ENCODE measurements around the gene PPM1L.

The PPM1L gene

DNA sequence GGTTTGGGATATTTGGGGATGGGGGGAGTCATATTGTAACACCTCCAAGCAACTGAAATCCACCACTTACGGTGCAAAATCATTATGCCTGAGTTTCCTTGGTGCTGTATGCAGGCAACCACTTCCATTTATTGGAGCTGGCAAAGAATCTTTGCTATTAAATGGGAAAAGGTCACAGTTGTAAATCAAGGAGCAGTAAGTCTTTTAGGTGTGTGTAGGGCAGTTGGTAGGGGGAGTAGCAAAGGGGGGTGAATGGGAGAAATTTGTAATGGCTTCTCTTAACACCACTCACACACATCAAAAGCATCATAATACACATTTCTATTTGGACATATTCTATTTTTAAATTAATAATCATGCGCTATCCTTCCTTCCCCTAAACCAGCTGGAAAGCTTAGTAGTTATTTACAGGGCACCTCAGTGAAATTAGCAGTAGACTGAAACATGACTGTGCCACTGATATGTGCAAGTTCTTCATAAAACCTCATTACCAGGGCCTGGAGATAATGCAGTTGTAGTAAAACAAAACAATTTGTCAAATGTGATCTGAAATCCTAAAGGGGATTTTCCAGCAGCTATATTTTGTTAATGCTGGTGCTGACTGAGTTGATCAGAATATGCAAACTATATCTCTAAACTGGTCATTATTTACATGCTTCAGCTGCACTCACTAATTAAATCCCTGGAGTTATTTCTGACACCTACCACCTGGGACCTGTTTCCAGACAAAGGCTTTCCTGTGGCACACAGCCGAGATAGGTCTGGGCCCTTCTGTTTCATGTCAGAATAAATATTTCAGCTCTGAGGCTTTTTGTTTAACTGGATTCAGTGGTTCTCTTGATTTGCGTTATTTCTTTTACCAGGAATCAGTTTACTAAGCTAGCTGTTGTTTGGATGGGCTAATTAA lies 259.1 kb downstream of the PPM1L start:
- no peak overlapping the region for H2AFZ ChIP-seq (ENCODE audit: low read depth, low read length)
- ATAC-seq (ENCODE audit: insufficient read depth, low read depth) (no peak), DNase-seq (no peak)
- H3K9ac ChIP-seq (ENCODE audit: low read depth, low read length), result no peak overlapping the region
- no peaks in the 10 kb centered on the region for H3K27me3 ChIP-seq (ENCODE audit: insufficient read depth, low read length, poor library complexity)
- H3K4me1 ChIP-seq (ENCODE audit: insufficient read depth, low read length), result no peaks in the 10 kb centered on the region
- no peaks in the 10 kb centered on the region for H3K9me3 ChIP-seq (ENCODE audit: insufficient read depth, low read length, severe bottlenecking)
- no peaks in the 10 kb centered on the region for H4K20me1 ChIP-seq (ENCODE audit: insufficient read depth, low read length)
- H3K4me3 ChIP-seq (ENCODE audit: low read depth in 1 of 2, low read length in 2 of 2), result no peak overlapping the region
- no peak for TF ChIP-seq EZH2 (IDR thresholded peaks at IDR 0.05; ENCODE audit: borderline replicate concordance, low read depth, low read length, severe bottlenecking)
- TF ChIP-seq, protein P1, sequence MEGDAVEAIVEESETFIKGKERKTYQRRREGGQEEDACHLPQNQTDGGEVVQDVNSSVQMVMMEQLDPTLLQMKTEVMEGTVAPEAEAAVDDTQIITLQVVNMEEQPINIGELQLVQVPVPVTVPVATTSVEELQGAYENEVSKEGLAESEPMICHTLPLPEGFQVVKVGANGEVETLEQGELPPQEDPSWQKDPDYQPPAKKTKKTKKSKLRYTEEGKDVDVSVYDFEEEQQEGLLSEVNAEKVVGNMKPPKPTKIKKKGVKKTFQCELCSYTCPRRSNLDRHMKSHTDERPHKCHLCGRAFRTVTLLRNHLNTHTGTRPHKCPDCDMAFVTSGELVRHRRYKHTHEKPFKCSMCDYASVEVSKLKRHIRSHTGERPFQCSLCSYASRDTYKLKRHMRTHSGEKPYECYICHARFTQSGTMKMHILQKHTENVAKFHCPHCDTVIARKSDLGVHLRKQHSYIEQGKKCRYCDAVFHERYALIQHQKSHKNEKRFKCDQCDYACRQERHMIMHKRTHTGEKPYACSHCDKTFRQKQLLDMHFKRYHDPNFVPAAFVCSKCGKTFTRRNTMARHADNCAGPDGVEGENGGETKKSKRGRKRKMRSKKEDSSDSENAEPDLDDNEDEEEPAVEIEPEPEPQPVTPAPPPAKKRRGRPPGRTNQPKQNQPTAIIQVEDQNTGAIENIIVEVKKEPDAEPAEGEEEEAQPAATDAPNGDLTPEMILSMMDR (IDR thresholded peaks at IDR 0.05; ENCODE audit: borderline replicate concordance, extremely low read depth, low read length, poor library complexity, severe bottlenecking), result no peak
- H3K4me2 ChIP-seq (ENCODE audit: insufficient read depth, low read length), result no peak overlapping the region
- no peak overlapping the region for H3K27ac ChIP-seq (ENCODE audit: low read length)
- H3K79me2 ChIP-seq (ENCODE audit: insufficient read depth, low read length), result no peaks in the 10 kb centered on the region
- no peaks in the 10 kb centered on the region for H3K36me3 ChIP-seq (ENCODE audit: insufficient read depth, low read length)

DNA sequence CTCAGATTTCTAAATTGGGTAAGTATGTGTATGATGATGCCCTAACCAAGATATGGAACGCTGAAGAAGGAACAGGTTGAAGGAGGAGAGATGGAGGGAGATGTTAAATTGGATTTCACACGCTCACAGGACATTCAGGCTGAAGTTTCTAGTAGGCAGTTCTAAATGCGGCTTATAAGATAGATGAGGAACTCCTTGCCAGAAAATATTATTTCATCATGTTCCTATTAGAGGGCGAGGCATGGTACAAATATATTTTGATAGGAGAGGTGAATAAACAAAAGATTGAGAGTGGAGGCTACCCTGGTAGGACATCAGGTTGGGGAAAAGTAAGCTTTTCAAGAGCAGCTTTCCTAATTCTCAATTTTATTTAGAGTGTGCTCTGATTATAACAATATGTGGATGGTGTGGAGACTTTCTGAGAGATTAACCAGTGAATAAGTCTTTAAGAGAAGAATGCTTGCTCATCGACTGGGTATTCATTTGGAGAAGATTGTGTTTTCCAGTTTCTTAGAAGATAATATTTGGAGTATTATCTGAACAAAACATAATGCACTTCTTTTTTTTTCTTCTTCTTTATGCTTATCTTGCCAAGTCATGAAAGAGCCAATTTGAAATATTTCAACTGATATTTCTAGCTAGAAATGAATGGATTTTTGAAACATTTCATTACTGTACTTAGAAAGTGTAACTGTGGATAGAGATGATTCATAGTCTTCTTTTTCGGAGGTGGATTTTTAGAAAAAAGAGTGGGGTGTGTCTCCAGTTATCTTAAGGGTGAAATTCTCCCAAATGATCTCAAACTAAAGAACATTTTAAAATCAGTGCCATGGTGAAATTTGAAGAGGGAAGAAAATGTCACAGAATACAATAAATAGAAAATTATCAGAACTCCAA lies 260.6 kb downstream of the PPM1L start:
- no peak overlapping the region for H3K27ac ChIP-seq (ENCODE audit: low read length)
- no peak for TF ChIP-seq EZH2 (IDR thresholded peaks at IDR 0.05; ENCODE audit: borderline replicate concordance, low read depth, low read length, severe bottlenecking)
- TF ChIP-seq, protein P1 (IDR thresholded peaks at IDR 0.05; ENCODE audit: borderline replicate concordance, extremely low read depth, low read length, poor library complexity, severe bottlenecking), result no peak
- H3K79me2 ChIP-seq (ENCODE audit: insufficient read depth, low read length), result no peaks in the 10 kb centered on the region
- H3K9me3 ChIP-seq (ENCODE audit: insufficient read depth, low read length, severe bottlenecking), result peaks cover 5% of the 10 kb centered on the region
- ATAC-seq (ENCODE audit: insufficient read depth, low read depth) (no peak), DNase-seq (no peak)
- no peaks in the 10 kb centered on the region for H4K20me1 ChIP-seq (ENCODE audit: insufficient read depth, low read length)
- no peak overlapping the region for H2AFZ ChIP-seq (ENCODE audit: low read depth, low read length)
- no peaks in the 10 kb centered on the region for H3K27me3 ChIP-seq (ENCODE audit: insufficient read depth, low read length, poor library complexity)
- no peak overlapping the region for H3K9ac ChIP-seq (ENCODE audit: low read depth, low read length)
- no peaks in the 10 kb centered on the region for H3K36me3 ChIP-seq (ENCODE audit: insufficient read depth, low read length)
- no peak overlapping the region for H3K4me3 ChIP-seq (ENCODE audit: low read depth in 1 of 2, low read length in 2 of 2)
- H3K4me1 ChIP-seq (ENCODE audit: insufficient read depth, low read length), result no peaks in the 10 kb centered on the region
- no peak overlapping the region for H3K4me2 ChIP-seq (ENCODE audit: insufficient read depth, low read length)

DNA sequence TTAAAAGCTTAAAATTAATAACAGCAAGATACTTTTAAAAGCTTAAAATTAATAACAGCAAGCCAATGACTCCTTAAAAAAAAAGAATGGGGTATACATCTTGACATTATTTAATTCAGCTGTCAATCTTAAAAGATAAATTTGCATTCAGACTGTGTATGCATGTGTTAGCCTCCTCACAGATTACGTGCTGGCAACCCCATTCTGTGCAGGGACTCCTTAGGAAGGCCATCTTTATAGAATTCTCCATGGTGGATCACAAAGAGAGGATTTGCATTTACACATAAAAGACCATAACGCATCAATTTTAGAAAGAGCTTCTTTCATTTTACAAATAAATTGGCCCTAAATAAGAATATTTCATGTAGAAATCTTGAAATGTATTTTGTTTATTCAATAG lies 261.9 kb downstream of the PPM1L start:
- no peak overlapping the region for H3K27ac ChIP-seq (ENCODE audit: low read length)
- no peak for ATAC-seq (ENCODE audit: insufficient read depth, low read depth)
- TF ChIP-seq, protein P1 (IDR thresholded peaks at IDR 0.05; ENCODE audit: borderline replicate concordance, extremely low read depth, low read length, poor library complexity, severe bottlenecking), result no peak
- TF ChIP-seq EZH2 (IDR thresholded peaks at IDR 0.05; ENCODE audit: borderline replicate concordance, low read depth, low read length, severe bottlenecking), result no peak

More for the DNA sequence above, 261.9 kb downstream of the PPM1L start:
- Histone ChIP-seq H3K27me3 (ENCODE audit: insufficient read depth, low read length, poor library complexity) (no peaks in the 10 kb centered on the region), H3K4me2 (ENCODE audit: insufficient read depth, low read length) (no peak overlapping the region), H3K4me1 (ENCODE audit: insufficient read depth, low read length) (no peaks in the 10 kb centered on the region), H3K79me2 (ENCODE audit: insufficient read depth, low read length) (no peaks in the 10 kb centered on the region), H3K36me3 (ENCODE audit: insufficient read depth, low read length) (no peaks in the 10 kb centered on the region), H3K4me3 (ENCODE audit: low read depth in 1 of 2, low read length in 2 of 2) (no peak overlapping the region), H4K20me1 (ENCODE audit: insufficient read depth, low read length) (no peaks in the 10 kb centered on the region), H3K9me3 (ENCODE audit: insufficient read depth, low read length, severe bottlenecking) (peaks cover 10% of the 10 kb centered on the region), H3K9ac (ENCODE audit: low read depth, low read length) (no peak overlapping the region), H2AFZ (ENCODE audit: low read depth, low read length) (no peak overlapping the region)
- DNase-seq, result no peak
